ENCODE results near the gene TLL2. TPM values are rescaled to one million over a fixed set of nuclear protein-coding genes. Genes with fewer than 3 reads are reported as not detected.

Gene TLL2
- total and polyA plus RNA-seq, 2 donors (not counting 3 experiments of a cell fraction or from before 2014, with no cell fraction given): 0.03 to 0.20 TPM

- no TSS peak for BruUV-seq (replicated peaks)
- Histone ChIP-seq H3K36me3 (ENCODE audit: control insufficient read depth in 2 of 2, extremely low read depth in 1 of 2, insufficient read depth in 2 of 2, low read length in 2 of 2) (no peaks in the 10 kb centered on the region), H3K9ac (replicated peaks; ENCODE audit: extremely low read depth, insufficient read depth, low read length) (no peak overlapping the region), H3K27ac (ENCODE audit: insufficient read depth, low read depth, low read length) (no peak overlapping the region), H3K9me3 (replicated peaks; ENCODE audit: control insufficient read depth, insufficient read depth, low read length) (no peaks in the 10 kb centered on the region), H3K4me2 (ENCODE audit: insufficient read depth, low read length) (no peak overlapping the region), H3K9me1 (replicated peaks; ENCODE audit: control insufficient read depth, extremely low read depth, insufficient read depth, low read length) (no peaks in the 10 kb centered on the region), H3K27me3 (ENCODE audit: control insufficient read depth in 2 of 2, insufficient read depth in 2 of 2, low read length in 2 of 2) (peaks cover 3 to 4% of the 10 kb centered on the region in 2 experiments), H2AFZ (ENCODE audit: low read depth, low read length) (no peak overlapping the region), H3K4me1 (ENCODE audit: control insufficient read depth, extremely low read depth, insufficient read depth, low read length) (no peaks in the 10 kb centered on the region), H4K20me1 (replicated peaks; ENCODE audit: control insufficient read depth, extremely low read depth, insufficient read depth, low read length) (no peaks in the 10 kb centered on the region), H3K79me2 (ENCODE audit: control insufficient read depth, insufficient read depth, low read length) (no peaks in the 10 kb centered on the region), H3K4me3 (replicated peaks in 1 of 3; ENCODE audit: insufficient read depth in 1 of 3, low read depth in 1 of 3, low read length in 3 of 3) (no peak overlapping the region)
- CTCF ChIA-PET: no interaction called here
- dilution Hi-C loops (cut with MboI; ENCODE audit: extremely low pct_ligation_motif_present, low sequenced_read_pairs) (no loop called here), intact Hi-C loops (cut with micrococcal nuclease) (no loop called here)
- POLR2A ChIA-PET: no interaction called here
- FAIRE-seq (no peak), DNase-seq (ENCODE audit: low read depth, low spot score) (no peak)
- no peak for TF ChIP-seq POLR2AphosphoS5 (IDR thresholded peaks at IDR 0.05; ENCODE audit: insufficient read depth, low read depth, low read length)
- no peak for TF ChIP-seq POLR2A (IDR thresholded peaks at IDR 0.05; ENCODE audit: low read depth, low read length)
- no peak for TF ChIP-seq JUN (IDR thresholded peaks at IDR 0.05; ENCODE audit: borderline replicate concordance, insufficient read depth, insufficient read length, low read depth)
These were observed 171.3 kb downstream of the TLL2 start for GRCh38 chr10:96342402-96342801.

- intact Hi-C loops (cut with micrococcal nuclease): no loop called here
These were observed 172.2 kb downstream of the TLL2 start for GRCh38 chr10:96341219-96342182.

More at GRCh38 chr10:96341219-96342182, 172.2 kb downstream of the TLL2 start:
- H3K9me1 ChIP-seq (replicated peaks; ENCODE audit: control insufficient read depth, extremely low read depth, insufficient read depth, low read length): no peaks in the 10 kb centered on the region
- ChIA-PET POLR2A (no interaction called here), CTCF (interaction anchor here (0.9 to 1.7 kb wide), 3 partner anchors 34 to 325 kb away, joined by 3 to 18 read pairs (median 4); no protein-coding TSS in a partner anchor)
- no peak for FAIRE-seq
- BruUV-seq (replicated peaks): no TSS peak
- H3K27me3 ChIP-seq (ENCODE audit: control insufficient read depth in 2 of 2, insufficient read depth in 2 of 2, low read length in 2 of 2): peaks cover 3 to 4% of the 10 kb centered on the region in 2 experiments
- no peak overlapping the region for H2AFZ ChIP-seq (ENCODE audit: low read depth, low read length)
- H3K4me3 ChIP-seq (replicated peaks in 1 of 3; ENCODE audit: insufficient read depth in 1 of 3, low read depth in 1 of 3, low read length in 3 of 3): no peak overlapping the region
- no peaks in the 10 kb centered on the region for H3K9me3 ChIP-seq (replicated peaks; ENCODE audit: control insufficient read depth, insufficient read depth, low read length)
- H3K4me2 ChIP-seq (ENCODE audit: insufficient read depth, low read length): no peak overlapping the region
- no peaks in the 10 kb centered on the region for H4K20me1 ChIP-seq (replicated peaks; ENCODE audit: control insufficient read depth, extremely low read depth, insufficient read depth, low read length)
- DNase-seq (ENCODE audit: low read depth, low spot score): no peak
- TF ChIP-seq GATA2 (IDR thresholded peaks at IDR 0.05; ENCODE audit: insufficient read depth, insufficient read length, low read depth, low read length): no peak
- TF ChIP-seq JUN (IDR thresholded peaks at IDR 0.05; ENCODE audit: borderline replicate concordance, insufficient read depth, insufficient read length, low read depth): no peak
- TF ChIP-seq MAX (IDR thresholded peaks at IDR 0.05; ENCODE audit: insufficient read depth, insufficient read length): no peak
- TF ChIP-seq FOS (IDR thresholded peaks at IDR 0.05; ENCODE audit: borderline replicate concordance, insufficient read depth, low read length): no peak
- TF ChIP-seq EZH2 (IDR thresholded peaks at IDR 0.05; ENCODE audit: borderline replicate concordance, low read depth, low read length, severe bottlenecking): no peak
- TF ChIP-seq MYC (IDR thresholded peaks at IDR 0.05; ENCODE audit: low read depth, low read length): no peak
- no peak for TF ChIP-seq POLR2AphosphoS5 (IDR thresholded peaks at IDR 0.05; ENCODE audit: insufficient read depth, low read depth, low read length)
- no peak for TF ChIP-seq POLR2A (IDR thresholded peaks at IDR 0.05; ENCODE audit: low read depth, low read length)
- dilution Hi-C loops (cut with MboI; ENCODE audit: extremely low pct_ligation_motif_present, low sequenced_read_pairs): no loop called here
- H3K79me2 ChIP-seq (ENCODE audit: control insufficient read depth, insufficient read depth, low read length): no peaks in the 10 kb centered on the region
- no peaks in the 10 kb centered on the region for H3K4me1 ChIP-seq (ENCODE audit: control insufficient read depth, extremely low read depth, insufficient read depth, low read length)
- H3K9ac ChIP-seq (replicated peaks; ENCODE audit: extremely low read depth, insufficient read depth, low read length): no peak overlapping the region
- no peaks in the 10 kb centered on the region for H3K36me3 ChIP-seq (ENCODE audit: control insufficient read depth in 2 of 2, extremely low read depth in 1 of 2, insufficient read depth in 2 of 2, low read length in 2 of 2)
- H3K27ac ChIP-seq (ENCODE audit: insufficient read depth, low read depth, low read length): no peak overlapping the region
